Activated gamma-delta T cell treated with Interleukin-2 at 50 U/mL for 16 hours (primary cell): ENCODE results near the gene SPATC1L.

ENCODE experiments used
- DNase-seq: peaks from one replicate; pipeline ENCODE4 v3.0.0-alpha.2; 2020

SPATC1L gene

GRCh38 chr21:46118316-46119143 lies 65.7 kb downstream of the SPATC1L start:
- peak; percentile 2 for DNase-seq

DNA sequence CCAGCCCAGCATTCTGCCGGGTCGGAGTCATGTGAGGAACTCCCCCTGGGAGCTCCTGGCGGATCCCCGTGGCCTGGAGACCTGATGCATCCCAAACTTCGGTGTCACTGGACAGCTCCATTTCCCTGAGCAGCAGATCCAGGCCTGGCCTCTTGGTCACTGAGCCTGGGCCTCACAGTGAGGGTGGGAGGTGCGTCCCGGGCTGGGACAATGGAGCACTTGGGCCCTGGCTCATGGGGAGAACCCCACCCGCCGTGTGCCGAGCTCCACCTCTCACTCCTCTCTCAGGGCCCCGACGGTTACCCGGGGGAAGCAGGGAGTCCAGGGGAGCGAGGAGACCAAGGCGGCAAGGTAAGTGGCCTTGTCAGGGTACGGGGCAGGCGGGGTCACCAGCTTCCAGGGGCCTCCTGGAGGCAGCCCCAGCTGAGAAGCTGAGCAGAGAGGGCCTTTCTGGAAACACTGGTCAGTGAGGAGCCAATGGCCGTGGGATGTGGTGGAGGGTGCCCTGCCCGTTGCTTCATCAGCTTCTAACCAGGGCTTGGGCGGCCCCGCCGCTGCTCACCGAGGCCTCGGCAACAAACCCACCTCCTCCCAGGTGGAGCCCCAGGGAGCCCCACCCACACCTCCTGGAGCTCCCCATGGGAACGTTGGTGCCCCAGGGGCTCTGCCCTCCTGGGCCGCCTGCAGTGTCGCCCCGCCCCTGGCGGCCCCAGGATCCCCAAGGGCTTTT lies 66.5 kb downstream of the SPATC1L start:
- peak; percentile 3 for DNase-seq

DNA sequence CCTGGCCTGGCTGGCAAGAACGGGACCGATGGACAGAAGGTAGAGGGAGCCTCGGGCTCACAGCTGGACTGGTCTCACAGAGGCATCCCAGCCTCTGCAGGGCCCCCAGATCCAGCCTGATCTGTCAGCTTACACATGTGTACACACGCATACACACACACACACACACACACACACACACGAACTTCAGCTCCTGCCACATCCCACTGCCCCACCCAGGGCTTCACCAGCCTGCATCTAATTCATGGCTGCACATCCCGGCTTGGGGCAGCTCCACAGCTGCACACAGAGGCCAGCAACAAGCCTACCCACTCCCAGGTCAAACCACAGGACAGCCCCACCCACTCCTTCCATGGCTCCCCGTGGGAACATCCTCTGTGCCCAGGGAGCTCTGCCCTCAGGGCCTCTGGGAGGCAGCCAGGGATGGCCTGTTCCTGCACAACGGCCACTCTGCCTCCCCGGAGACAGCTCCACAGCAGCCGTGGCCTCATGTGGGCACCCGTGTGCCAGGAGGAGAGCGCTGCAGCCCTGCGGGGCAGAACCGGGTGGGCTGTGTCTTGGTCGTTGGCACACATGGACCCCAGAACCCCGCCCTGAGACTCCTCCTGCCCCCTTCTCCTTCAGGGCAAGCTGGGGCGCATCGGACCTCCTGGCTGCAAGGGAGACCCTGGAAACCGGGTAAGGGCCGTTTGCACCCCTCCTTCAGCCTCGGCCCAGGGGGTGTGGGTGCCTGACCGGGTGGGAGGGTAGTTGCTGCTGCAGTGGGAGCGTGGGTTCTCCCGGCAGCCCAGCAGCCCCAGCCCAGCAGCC lies 67.3 kb downstream of the SPATC1L start:
- DNase-seq: peak; percentile 1

DNA sequence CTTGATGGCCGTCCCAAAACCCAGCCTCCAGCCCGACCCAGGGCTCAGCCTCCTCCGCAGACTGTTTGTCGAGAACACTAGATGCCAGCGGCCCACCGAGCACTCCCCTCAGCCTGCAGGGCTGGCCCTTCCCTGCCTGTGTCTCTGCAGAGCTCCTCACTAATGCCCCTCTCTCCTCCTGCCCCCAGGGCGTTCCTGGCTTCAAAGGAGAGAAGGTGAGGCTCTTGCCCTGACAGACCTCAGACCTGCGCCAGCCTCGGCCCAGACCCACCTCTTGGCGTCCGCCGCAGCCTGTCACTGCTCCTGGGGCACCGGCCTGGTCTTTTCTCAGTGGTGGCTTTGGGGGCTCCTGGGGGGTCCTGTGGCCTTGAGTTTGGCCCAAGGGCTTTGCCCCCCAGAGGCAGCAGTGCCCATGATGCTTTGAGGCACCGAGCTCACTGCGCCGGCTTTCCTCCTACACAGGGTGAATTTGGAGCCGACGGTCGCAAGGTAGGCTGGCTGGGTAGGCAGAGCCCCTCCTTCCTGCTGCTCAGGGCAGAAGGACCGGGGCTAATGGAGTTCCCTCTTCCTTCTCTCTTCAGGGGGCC lies 68.0 kb downstream of the SPATC1L start:
- DNase-seq: no peak

DNA sequence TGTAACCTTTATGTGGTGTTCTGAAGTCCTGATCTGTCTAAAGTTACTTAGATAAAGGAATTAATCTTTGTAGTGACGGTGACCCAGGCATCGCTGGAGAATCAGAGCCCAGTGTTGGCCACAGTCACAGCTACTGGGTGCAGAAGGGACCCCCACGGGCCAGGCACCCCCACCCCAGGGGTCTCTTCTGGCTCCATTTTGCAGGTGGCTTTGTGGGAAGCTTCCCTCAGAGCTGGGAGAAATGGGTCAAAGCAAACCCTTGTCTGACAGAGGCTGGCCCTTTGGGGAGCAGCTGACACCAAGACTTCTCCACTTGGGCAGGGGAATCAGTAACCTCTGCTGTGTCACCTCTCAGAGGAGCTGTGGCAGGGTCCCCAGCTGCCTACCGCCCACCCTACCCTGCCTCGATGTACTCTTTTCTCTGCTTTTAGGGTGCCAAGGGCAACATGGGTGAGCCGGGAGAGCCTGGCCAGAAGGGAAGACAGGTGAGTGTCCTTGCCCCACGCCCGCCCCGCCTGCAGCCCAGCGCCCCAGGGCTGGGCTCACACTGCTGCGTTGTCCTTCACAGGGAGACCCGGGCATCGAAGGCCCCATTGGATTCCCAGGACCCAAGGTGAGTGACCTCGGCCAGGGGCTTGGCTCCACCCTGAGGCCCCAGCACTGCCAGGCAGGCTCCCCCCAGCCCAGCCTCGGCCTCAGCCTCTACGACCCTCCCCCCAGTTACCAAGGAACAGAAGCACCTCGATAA lies 68.6 kb downstream of the SPATC1L start:
- DNase-seq: peak; percentile 2

GRCh38 chr21:46114963-46115362 lies 69.3 kb downstream of the SPATC1L start:
- DNase-seq: peak; percentile 1

DNA sequence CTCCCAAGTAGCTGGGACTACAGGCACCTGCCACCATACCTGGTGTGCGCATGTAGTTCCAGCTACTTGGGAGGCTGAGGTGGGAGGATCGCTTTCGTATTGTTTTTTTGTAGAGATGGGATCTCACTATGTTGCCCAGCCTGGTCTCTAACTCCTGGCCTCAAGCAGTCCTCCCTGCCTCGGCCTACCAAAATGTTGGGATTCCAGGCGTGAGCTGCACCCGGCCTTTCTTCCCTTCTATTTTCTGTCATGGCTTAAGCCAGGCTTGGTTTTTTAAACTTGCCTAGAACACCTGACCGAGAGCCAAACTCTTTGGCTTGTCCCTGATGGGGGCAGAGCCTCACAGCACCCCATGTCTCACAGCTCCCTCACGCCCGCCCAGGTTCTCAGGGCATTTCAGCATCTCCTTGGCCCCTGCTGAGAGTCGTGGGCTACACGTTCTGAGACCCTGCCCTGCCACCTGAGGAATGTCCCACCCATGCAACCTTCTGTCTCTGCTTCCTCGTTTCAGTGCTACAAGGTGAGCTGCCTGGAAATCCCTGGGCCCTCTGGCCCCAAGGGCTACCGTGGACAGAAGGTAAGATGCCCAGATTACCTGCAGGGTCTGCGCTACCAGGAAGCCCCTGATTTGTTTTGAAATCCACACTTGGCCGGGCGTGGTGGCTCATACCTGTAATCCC lies 70.6 kb downstream of the SPATC1L start:
- peak; percentile 1 for DNase-seq

DNA sequence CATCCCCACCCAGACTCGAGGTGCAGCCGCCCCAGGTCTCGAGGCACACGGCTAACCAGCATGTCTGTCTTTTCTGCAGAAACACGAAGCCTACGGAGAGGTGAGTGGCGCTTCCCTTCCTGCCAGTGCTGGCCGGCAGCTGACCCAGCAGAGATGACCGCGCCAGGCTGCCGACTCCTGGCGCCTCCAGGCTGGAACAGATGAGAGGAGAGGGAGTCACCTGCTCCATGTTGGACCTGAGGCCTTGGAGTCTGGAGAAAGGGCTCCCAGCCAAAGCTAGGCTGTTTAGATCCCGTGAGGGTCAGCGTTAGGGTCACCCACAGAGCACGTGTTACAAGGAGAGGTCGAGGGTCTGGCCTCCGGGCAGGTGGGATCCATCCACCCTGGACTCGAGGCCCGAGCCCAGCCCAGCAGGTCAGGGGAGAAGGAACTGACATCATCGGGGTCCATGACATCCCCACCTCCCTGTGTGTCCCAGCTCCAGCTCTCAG lies 71.5 kb downstream of the SPATC1L start:
- DNase-seq: peak; percentile 2

- DNase-seq: peak; percentile 2
These were observed 72.2 kb downstream of the SPATC1L start for GRCh38 chr21:46111857-46112724.

DNA sequence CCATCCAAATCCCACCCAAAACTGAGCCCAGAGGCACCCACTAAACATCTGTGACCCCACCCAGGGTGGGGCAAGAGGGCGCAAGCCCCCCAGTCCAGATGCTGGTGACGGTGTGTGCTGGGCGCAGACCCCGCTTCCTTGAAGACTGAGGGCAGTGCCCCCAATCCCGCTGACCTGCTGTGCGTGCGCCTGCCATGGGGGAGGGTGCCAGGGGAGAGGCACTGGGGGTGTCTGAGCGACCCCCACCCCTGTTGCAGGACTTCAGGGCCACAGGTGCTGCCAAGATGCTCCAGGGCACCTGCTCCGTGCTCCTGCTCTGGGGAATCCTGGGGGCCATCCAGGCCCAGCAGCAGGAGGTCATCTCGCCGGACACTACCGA lies 73.1 kb downstream of the SPATC1L start:
- DNase-seq: peak; percentile 2
